Activated T-cell treated with anti-CD3 and anti-CD28 coated beads for 24 hours (primary cell): ENCODE results near the gene EDRF1.

ENCODE experiments used
- DNase-seq: peaks from one replicate; pipeline ENCODE4 v3.0.0-alpha.2; 2020; ENCODE audit warnings: low read depth

Gene EDRF1

GRCh38 chr10:125762692-125763648 lies 43.5 kb downstream of the EDRF1 start:
- DNase-seq, result no peak

- no peak for DNase-seq
These were observed 46.3 kb downstream of the EDRF1 start for GRCh38 chr10:125765835-125766234.

- no peak for DNase-seq
These were observed 47.0 kb downstream of the EDRF1 start for GRCh38 chr10:125766511-125766910.

GRCh38 chr10:125768219-125768855 lies 48.8 kb downstream of the EDRF1 start:
- no peak for DNase-seq

- no peak for DNase-seq
These were observed 49.7 kb downstream of the EDRF1 start for GRCh38 chr10:125769175-125769574.

- DNase-seq, result no peak
These were observed 51.3 kb downstream of the EDRF1 start for GRCh38 chr10:125770844-125771243.

GRCh38 chr10:125772112-125772863 lies 52.8 kb downstream of the EDRF1 start:
- DNase-seq, result no peak

GRCh38 chr10:125772864-125773180 lies 53.3 kb downstream of the EDRF1 start:
- no peak for DNase-seq

- DNase-seq, result no peak
These were observed 54.4 kb downstream of the EDRF1 start for GRCh38 chr10:125773687-125774543.

- no peak for DNase-seq
These were observed 55.2 kb downstream of the EDRF1 start for GRCh38 chr10:125774581-125775191.

- DNase-seq, result no peak
These were observed 56.1 kb downstream of the EDRF1 start, which contains the start of gene MMP21 for GRCh38 chr10:125775491-125776106. TSS of gene MMP21 (minus strand) at chr10:125775821. CDS start at chr10:125775821, 0 bp downstream.

- no peak for DNase-seq
These were observed 58.3 kb downstream of the EDRF1 start for GRCh38 chr10:125777806-125778205.

GRCh38 chr10:125778556-125778955 lies 59.0 kb downstream of the EDRF1 start:
- no peak for DNase-seq

GRCh38 chr10:125779403-125780327 lies 60.2 kb downstream of the EDRF1 start:
- DNase-seq, result no peak

- DNase-seq, result no peak
These were observed 61.9 kb downstream of the EDRF1 start for GRCh38 chr10:125781374-125781773.

- no peak for DNase-seq
These were observed 62.5 kb downstream of the EDRF1 start for GRCh38 chr10:125782054-125782453.

GRCh38 chr10:125782616-125783015 lies 63.1 kb downstream of the EDRF1 start:
- DNase-seq, result no peak

GRCh38 chr10:125783408-125783807 lies 63.9 kb downstream of the EDRF1 start:
- DNase-seq, result no peak

- DNase-seq, result no peak
These were observed 64.4 kb downstream of the EDRF1 start for GRCh38 chr10:125783957-125784356.

GRCh38 chr10:125785791-125786190 lies 66.3 kb downstream of the EDRF1 start:
- DNase-seq, result no peak
